Peyer's patch (tissue), 4 donors: Measurements from ENCODE around the gene ACOT6.

Source experiments
- CTCF ChIP-seq, 6 experiments: fragments of 450-650 bp in 4 of 6; fragments of 200-600 bp in 2 of 6; sonication (generic) in 1 of 6; IDR thresholded peaks; one replicate each; pipeline ENCODE4 v1.5.1; 2017 to 2019; ENCODE audit warnings: antibody characterized with exemption in 6 of 6, mild to moderate bottlenecking in 3 of 6, moderate library complexity in 1 of 6
- POLR2A ChIP-seq, 2 donors: fragments of 450-650 bp; IDR thresholded peaks; one replicate each; pipeline ENCODE4 v1.5.1; 2017; ENCODE audit warnings: antibody characterized with exemption in 2 of 2, mild to moderate bottlenecking in 2 of 2, moderate library complexity in 2 of 2

DNA sequence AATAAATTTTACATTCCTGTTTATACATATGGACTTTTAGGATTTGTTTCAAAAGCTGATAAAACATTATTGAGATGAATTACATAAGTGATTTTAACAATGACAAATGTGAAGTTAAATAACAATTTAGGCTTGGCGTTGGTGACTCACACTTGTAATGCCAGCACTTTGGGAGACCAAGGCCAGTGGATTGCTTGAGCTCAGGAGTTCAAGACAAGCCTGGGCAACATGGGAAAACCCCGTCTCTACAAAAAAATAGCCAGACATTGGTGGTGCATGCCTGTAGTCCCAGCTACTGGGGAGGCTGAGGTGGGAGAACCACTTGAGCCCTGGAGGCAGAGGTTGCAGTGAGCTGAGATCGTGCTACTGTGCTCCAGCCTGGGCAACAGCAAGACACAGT is 35.9 kb upstream of the ACOT6 start:
- no peak for TF ChIP-seq CTCF (IDR thresholded peaks at IDR 0.05)
- TF ChIP-seq POLR2A (IDR thresholded peaks at IDR 0.05): no peak
